Measurements from ENCODE around the gene VPS13C. TPM values are rescaled to one million over a fixed set of nuclear protein-coding genes. Genes with fewer than 3 reads are reported as not detected.

Gene VPS13C
- total and polyA plus RNA-seq, 8 donors: 5.4 to 207 (median 89.4) TPM

DNA sequence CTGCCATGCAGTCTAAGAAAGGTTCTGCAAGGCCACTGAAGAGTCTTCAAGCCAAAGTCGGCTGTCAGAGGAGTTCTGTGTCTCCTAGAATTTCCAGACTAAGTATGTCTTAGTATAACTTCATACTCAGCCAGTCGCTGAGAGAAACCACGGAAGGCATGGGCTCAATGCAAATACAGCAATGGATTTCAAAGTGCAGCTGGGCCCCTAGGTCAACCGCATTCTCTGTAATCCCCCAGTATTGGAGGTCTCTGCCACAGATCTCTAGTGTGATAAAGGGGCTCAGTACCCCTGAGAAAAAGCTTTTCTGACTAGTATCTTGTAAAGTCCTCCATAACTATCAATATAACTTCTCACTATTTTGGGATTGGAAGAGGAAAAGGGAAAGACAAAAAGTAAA lies 208.3 kb downstream of the VPS13C start:
- no peaks in the 10 kb centered on the region for H3K4me1 ChIP-seq
- intact Hi-C loops (cut with DNase I; ENCODE audit: low total_unique reads): no loop called here
- no peaks in the 10 kb centered on the region for H3K9me3 ChIP-seq
- TF ChIP-seq POLR2AphosphoS5 (IDR thresholded peaks at IDR 0.05): no peak
- TF ChIP-seq EP300 (IDR thresholded peaks at IDR 0.05): no peak
- no peak for TF ChIP-seq POLR2A (IDR thresholded peaks at IDR 0.05)
- TF ChIP-seq, protein P1, sequence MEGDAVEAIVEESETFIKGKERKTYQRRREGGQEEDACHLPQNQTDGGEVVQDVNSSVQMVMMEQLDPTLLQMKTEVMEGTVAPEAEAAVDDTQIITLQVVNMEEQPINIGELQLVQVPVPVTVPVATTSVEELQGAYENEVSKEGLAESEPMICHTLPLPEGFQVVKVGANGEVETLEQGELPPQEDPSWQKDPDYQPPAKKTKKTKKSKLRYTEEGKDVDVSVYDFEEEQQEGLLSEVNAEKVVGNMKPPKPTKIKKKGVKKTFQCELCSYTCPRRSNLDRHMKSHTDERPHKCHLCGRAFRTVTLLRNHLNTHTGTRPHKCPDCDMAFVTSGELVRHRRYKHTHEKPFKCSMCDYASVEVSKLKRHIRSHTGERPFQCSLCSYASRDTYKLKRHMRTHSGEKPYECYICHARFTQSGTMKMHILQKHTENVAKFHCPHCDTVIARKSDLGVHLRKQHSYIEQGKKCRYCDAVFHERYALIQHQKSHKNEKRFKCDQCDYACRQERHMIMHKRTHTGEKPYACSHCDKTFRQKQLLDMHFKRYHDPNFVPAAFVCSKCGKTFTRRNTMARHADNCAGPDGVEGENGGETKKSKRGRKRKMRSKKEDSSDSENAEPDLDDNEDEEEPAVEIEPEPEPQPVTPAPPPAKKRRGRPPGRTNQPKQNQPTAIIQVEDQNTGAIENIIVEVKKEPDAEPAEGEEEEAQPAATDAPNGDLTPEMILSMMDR (IDR thresholded peaks at IDR 0.05): no peak
- WGBS, 5 donors: 84 to 96% (median 89%) methylated on average over 4 of the region's 4 CpGs
- H3K36me3 ChIP-seq: peaks cover 0 to 49% (median 40%) of the 10 kb centered on the region in 4 donors
- no peak for DNase-seq
- no peaks in the 10 kb centered on the region for H3K27me3 ChIP-seq
- no peak overlapping the region for H3K27ac ChIP-seq
- no peak overlapping the region for H3K4me3 ChIP-seq

DNA sequence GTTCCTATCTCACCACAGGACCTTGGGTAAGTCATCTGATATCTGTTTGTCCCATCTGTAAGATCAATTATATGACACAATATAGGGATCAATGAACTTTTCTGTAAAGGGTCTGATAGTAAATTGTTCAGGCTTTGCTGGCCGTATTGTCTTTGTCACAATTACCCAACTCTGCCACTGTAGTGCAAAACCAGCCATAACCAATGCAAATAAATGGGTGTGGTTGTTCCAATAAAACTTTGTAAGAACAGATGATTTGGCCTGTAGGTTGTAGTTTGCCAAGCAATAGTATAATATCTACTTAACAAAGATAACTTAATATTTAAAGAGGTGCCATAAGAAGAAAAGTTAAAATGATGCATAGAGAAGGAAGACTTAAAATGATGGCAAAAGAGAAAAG lies 210.8 kb downstream of the VPS13C start:
- intact Hi-C loops (cut with DNase I; ENCODE audit: low total_unique reads): no loop called here
- H3K36me3 ChIP-seq: peaks cover 0 to 40% (median 32%) of the 10 kb centered on the region in 4 donors
- H3K27ac ChIP-seq: no peak overlapping the region
- no peaks in the 10 kb centered on the region for H3K4me1 ChIP-seq
- no peak for TF ChIP-seq POLR2A (IDR thresholded peaks at IDR 0.05)
- no peak for TF ChIP-seq EP300 (IDR thresholded peaks at IDR 0.05)
- no peak for DNase-seq
- no peaks in the 10 kb centered on the region for H3K27me3 ChIP-seq
- 65 to 95% (median 83%) methylated on average over 1 of the region's 1 CpG for WGBS, 5 donors
- H3K9me3 ChIP-seq: no peaks in the 10 kb centered on the region
- no peak overlapping the region for H3K4me3 ChIP-seq

DNA sequence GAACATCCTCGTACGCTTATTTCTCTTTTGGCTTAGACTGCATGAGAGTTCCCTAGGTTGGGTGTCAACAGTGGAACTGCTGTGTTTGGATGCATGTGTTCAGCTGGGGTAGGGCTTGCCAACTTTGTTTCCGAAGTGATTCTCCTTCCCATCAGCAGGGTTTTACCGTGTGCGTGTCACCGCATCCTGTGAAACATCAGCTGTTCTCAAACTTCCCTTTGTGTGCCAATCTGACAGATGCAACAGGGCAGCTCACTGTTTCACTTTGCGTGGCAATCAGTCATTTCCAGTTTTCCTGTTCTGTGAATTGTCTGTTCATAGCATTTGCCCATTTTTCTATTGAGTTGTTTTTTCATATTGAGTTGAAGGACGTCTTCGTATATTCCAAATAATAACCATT lies 218.8 kb downstream of the VPS13C start:
- Histone ChIP-seq H3K4me3 (no peak overlapping the region), H3K4me1 (no peaks in the 10 kb centered on the region), H3K27ac (no peak overlapping the region), H3K36me3 (no peaks in the 10 kb centered on the region), H3K27me3 (peaks cover 0 to 4% (median 0%) of the 10 kb centered on the region in 3 donors), H3K9me3 (no peaks in the 10 kb centered on the region)
- intact Hi-C loops (cut with DNase I; ENCODE audit: low total_unique reads): no loop called here
- TF ChIP-seq, protein P1 (IDR thresholded peaks at IDR 0.05): no peak
- no peak for TF ChIP-seq EP300 (IDR thresholded peaks at IDR 0.05)
- no peak for TF ChIP-seq POLR2AphosphoS5 (IDR thresholded peaks at IDR 0.05)
- TF ChIP-seq POLR2A (IDR thresholded peaks at IDR 0.05): no peak
- 80 to 88% (median 81%) methylated on average over 9 of the region's 9 CpGs for WGBS, 5 donors
- DNase-seq: no peak

DNA sequence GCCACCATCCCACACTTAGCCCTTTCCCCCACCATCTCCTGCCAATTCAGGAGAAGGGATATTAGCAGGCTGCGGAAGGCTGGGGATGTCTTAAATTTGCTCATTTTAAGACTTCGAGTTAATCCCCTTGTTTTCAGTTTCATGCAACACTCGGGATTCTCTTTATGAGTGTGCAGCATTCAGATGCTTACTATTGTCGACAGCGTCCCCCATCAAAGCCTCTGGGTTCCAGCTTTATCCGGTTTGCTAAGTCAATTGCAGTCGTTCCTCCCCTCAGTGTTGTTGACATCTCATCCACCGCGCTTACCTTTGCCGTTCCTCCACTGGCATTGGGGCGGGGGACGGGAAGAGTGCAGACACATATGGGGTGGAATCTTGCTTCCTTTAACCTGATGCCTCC lies 220.2 kb downstream of the VPS13C start:
- no peaks in the 10 kb centered on the region for H3K9me3 ChIP-seq
- WGBS, 5 donors: 58 to 73% (median 67%) methylated on average over 12 of the region's 12 CpGs
- peaks cover 0 to 8% (median 0%) of the 10 kb centered on the region in 3 donors for H3K27me3 ChIP-seq
- no peak for DNase-seq
- intact Hi-C loops (cut with DNase I; ENCODE audit: low total_unique reads): no loop called here
- H3K4me1 ChIP-seq: peaks cover 0 to 8% (median 3%) of the 10 kb centered on the region in 4 donors
- no peak overlapping the region for H3K27ac ChIP-seq
- H3K4me3 ChIP-seq: no peak overlapping the region
- H3K36me3 ChIP-seq: no peaks in the 10 kb centered on the region
- TF ChIP-seq POLR2AphosphoS5 (IDR thresholded peaks at IDR 0.05): no peak
- TF ChIP-seq POLR2A (IDR thresholded peaks at IDR 0.05): no peak
- TF ChIP-seq EP300 (IDR thresholded peaks at IDR 0.05): no peak
- TF ChIP-seq, protein P1 (IDR thresholded peaks at IDR 0.05): no peak

DNA sequence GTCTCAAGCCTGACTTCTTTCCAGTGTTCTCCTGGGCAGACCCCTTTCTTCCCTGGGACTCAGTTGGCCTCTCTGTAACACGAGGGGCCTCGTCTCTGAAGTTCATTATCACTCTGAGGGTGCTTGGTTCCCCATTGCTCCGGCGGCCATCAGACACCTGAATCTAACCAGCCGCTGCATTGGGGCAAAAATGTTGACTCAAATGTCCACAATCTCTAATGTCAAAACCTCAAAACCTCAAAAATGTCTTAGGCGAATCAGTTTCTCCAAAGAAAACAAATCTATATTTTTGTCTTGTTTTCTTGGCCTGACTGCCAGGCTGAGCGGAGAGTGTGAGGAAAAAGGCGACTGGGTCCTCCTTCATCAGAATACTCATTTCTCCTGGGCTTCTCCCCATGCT lies 220.7 kb downstream of the VPS13C start:
- WGBS, 5 donors: 49 to 69% (median 60%) methylated on average over 8 of the region's 8 CpGs
- peaks cover 0 to 13% (median 0%) of the 10 kb centered on the region in 3 donors for H3K27me3 ChIP-seq
- no peaks in the 10 kb centered on the region for H3K9me3 ChIP-seq
- TF ChIP-seq POLR2A (IDR thresholded peaks at IDR 0.05) (no peak), EP300 (IDR thresholded peaks at IDR 0.05) (no peak), POLR2AphosphoS5 (IDR thresholded peaks at IDR 0.05) (no peak)
- TF ChIP-seq, protein P1 (IDR thresholded peaks at IDR 0.05): no peak
- peaks cover 0 to 9% (median 3%) of the 10 kb centered on the region in 4 donors for H3K4me1 ChIP-seq
- H3K4me3 ChIP-seq: no peak overlapping the region
- no peaks in the 10 kb centered on the region for H3K36me3 ChIP-seq
- intact Hi-C loops (cut with DNase I; ENCODE audit: low total_unique reads): no loop called here
- DNase-seq: no peak
- H3K27ac ChIP-seq: no peak overlapping the region

Data from stomach (tissue), 9 donors.